Fibroblast of lung (primary cell): Measurements from ENCODE around the gene SULT1C2. TPM values are rescaled to one million over a fixed set of nuclear protein-coding genes. Genes with fewer than 3 reads are reported as not detected.
"Not testable (repeated sequence)": the region's sequence is repeated elsewhere in the genome, so short reads cannot be mapped to it uniquely, and the experiment has no call there.

Source experiments
- DNase-seq, 2 donors: peaks; one replicate each; pipeline versions ENCODE4 v3.0.0 to v3.0.0-alpha.2; 2010; ENCODE audit warnings: low read depth in 2 of 2
- H2AFZ ChIP-seq: 2 replicates; pipeline ENCODE4 v1.5.1; 2012; ENCODE audit warnings: low read length, control low read depth, inconsistent platforms
- H3K27ac ChIP-seq: 2 replicates; pipeline ENCODE4 v1.5.1; 2011; ENCODE audit warnings: low read length, control low read depth; ENCODE audit not compliant: insufficient read depth
- H3K27me3 ChIP-seq: 2 replicates; pipeline ENCODE4 v1.5.1; 2011; ENCODE audit warnings: mild to moderate bottlenecking, low read length; ENCODE audit not compliant: control insufficient read depth, insufficient read depth
- H3K36me3 ChIP-seq: 2 replicates; pipeline ENCODE4 v1.5.1; 2011; ENCODE audit warnings: low read length; ENCODE audit not compliant: control insufficient read depth, insufficient read depth
- H3K4me1 ChIP-seq: 2 replicates; pipeline ENCODE4 v1.5.1; 2011; ENCODE audit warnings: low read length; ENCODE audit not compliant: control insufficient read depth, insufficient read depth; ENCODE audit errors: extremely low read depth
- H3K4me2 ChIP-seq: 2 replicates; pipeline ENCODE4 v1.5.1; 2011; ENCODE audit warnings: low read length, control low read depth; ENCODE audit not compliant: insufficient read depth; ENCODE audit errors: extremely low read depth
- H3K4me3 ChIP-seq, 4 experiments: fragments of 200-600 bp in 1 of 4; sonication (generic) in 1 of 4; replicated peaks in 1 of 4; 2 replicates each; pipeline ENCODE4 v1.5.1; 2011 to 2016; ENCODE audit warnings: low read length in 4 of 4, low read depth in 3 of 4, mild to moderate bottlenecking in 3 of 4, control low read depth in 2 of 4, inconsistent platforms in 1 of 4, mixed read lengths in 1 of 4; ENCODE audit not compliant: insufficient read depth in 1 of 4; ENCODE audit errors: control extremely low read depth in 1 of 4
- H3K79me2 ChIP-seq: 2 replicates; pipeline ENCODE4 v1.5.1; 2012; ENCODE audit warnings: mild to moderate bottlenecking, low read length, inconsistent platforms; ENCODE audit not compliant: control insufficient read depth, insufficient read depth
- H3K9ac ChIP-seq: 2 replicates; pipeline ENCODE4 v1.5.1; 2011; ENCODE audit warnings: mild to moderate bottlenecking, low read length, control low read depth; ENCODE audit not compliant: insufficient read depth
- H3K9me3 ChIP-seq: 2 replicates; pipeline ENCODE4 v1.5.1; 2012; ENCODE audit warnings: low read depth, low read length; ENCODE audit not compliant: control insufficient read depth, insufficient read depth
- H4K20me1 ChIP-seq: 2 replicates; pipeline ENCODE4 v1.5.1; 2011; ENCODE audit warnings: low read length; ENCODE audit not compliant: control insufficient read depth, insufficient read depth; ENCODE audit errors: extremely low read depth
- EZH2 ChIP-seq: IDR thresholded peaks from 2 replicates; pipeline ENCODE4 v1.5.1; 2012; ENCODE audit warnings: low read length, control low read depth, mild to moderate bottlenecking; ENCODE audit errors: missing control alignments
- polyA plus RNA-seq, 2 donors: library from polyadenylated mRNA; depleted of rRNA in 1 of 2; stranded (reverse) in 1 of 2; unstranded in 1 of 2; fragments of >200 nt; gene quantifications; 2 replicates each; pipeline ENCODE4 v1.2.1, GENCODE V29; 2011 to 2012; ENCODE audit warnings: missing spikeins in 1 of 2
- total RNA-seq: library from RNA; depleted of rRNA; stranded (reverse); fragments of >200 nt; gene quantifications from 2 replicates; pipeline ENCODE4 v1.2.1, GENCODE V29; 2014
- TF ChIP-seq, protein P1 (sequence below), 2 donors: IDR thresholded peaks in 1 of 2; conservative IDR thresholded peaks in 1 of 2; 1 replicate in 1 of 2; 2 replicates in 1 of 2; pipeline ENCODE4 v1.5.1; 2011 to 2012; ENCODE audit warnings: low read length in 2 of 2, control low read depth in 1 of 2, inconsistent platforms in 1 of 2, low read depth in 1 of 2, mild to moderate bottlenecking in 1 of 2

Gene SULT1C2
- total and polyA plus RNA-seq, 2 donors (not counting 1 experiment from before 2014, with no cell fraction given): under 0.01 TPM; not detected in 1

- no peak for DNase-seq
- Histone ChIP-seq H4K20me1 (no peaks in the 10 kb centered on the region), H3K9ac (no peak overlapping the region), H3K4me1 (no peaks in the 10 kb centered on the region), H3K79me2 (no peaks in the 10 kb centered on the region), H3K27ac (no peak overlapping the region), H2AFZ (no peak overlapping the region), H3K4me2 (no peak overlapping the region), H3K36me3 (no peaks in the 10 kb centered on the region), H3K27me3 (no peaks in the 10 kb centered on the region), H3K4me3 (no peak overlapping the region), H3K9me3 (no peaks in the 10 kb centered on the region)
- TF ChIP-seq, protein P1, sequence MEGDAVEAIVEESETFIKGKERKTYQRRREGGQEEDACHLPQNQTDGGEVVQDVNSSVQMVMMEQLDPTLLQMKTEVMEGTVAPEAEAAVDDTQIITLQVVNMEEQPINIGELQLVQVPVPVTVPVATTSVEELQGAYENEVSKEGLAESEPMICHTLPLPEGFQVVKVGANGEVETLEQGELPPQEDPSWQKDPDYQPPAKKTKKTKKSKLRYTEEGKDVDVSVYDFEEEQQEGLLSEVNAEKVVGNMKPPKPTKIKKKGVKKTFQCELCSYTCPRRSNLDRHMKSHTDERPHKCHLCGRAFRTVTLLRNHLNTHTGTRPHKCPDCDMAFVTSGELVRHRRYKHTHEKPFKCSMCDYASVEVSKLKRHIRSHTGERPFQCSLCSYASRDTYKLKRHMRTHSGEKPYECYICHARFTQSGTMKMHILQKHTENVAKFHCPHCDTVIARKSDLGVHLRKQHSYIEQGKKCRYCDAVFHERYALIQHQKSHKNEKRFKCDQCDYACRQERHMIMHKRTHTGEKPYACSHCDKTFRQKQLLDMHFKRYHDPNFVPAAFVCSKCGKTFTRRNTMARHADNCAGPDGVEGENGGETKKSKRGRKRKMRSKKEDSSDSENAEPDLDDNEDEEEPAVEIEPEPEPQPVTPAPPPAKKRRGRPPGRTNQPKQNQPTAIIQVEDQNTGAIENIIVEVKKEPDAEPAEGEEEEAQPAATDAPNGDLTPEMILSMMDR (conservative IDR thresholded peaks at IDR 0.05 in 1 of 2, IDR thresholded peaks at IDR 0.05 in 1 of 2; ENCODE audit: low read depth in 1 of 2, low read length in 2 of 2): no peak
- TF ChIP-seq EZH2: no peak
Measured at GRCh38 chr2:108280466-108280865, 8.2 kb upstream of the SULT1C2 start.

- not testable (repeated sequence) for H2AFZ ChIP-seq, H3K9me3 ChIP-seq, H3K4me1 ChIP-seq, H3K4me3 ChIP-seq, H3K27ac ChIP-seq, H3K79me2 ChIP-seq, H4K20me1 ChIP-seq, DNase-seq, H3K9ac ChIP-seq, H3K4me2 ChIP-seq, H3K36me3 ChIP-seq, H3K27me3 ChIP-seq
Measured at GRCh38 chr2:108284566-108284965, 4.1 kb upstream of the SULT1C2 start.

- no peaks in the 10 kb centered on the region for H4K20me1 ChIP-seq
- H3K4me2 ChIP-seq: no peak overlapping the region
- H3K79me2 ChIP-seq: no peaks in the 10 kb centered on the region
- H3K36me3 ChIP-seq: no peaks in the 10 kb centered on the region
- TF ChIP-seq, protein P1 (conservative IDR thresholded peaks at IDR 0.05 in 1 of 2, IDR thresholded peaks at IDR 0.05 in 1 of 2; ENCODE audit: low read depth in 1 of 2, low read length in 2 of 2): no peak
- TF ChIP-seq EZH2: no peak
- no peak overlapping the region for H2AFZ ChIP-seq
- no peak for DNase-seq
- H3K9me3 ChIP-seq: no peaks in the 10 kb centered on the region
- H3K9ac ChIP-seq: no peak overlapping the region
- H3K4me1 ChIP-seq: no peaks in the 10 kb centered on the region
- no peak overlapping the region for H3K4me3 ChIP-seq
- H3K27ac ChIP-seq: no peak overlapping the region
- H3K27me3 ChIP-seq: no peaks in the 10 kb centered on the region
Measured at GRCh38 chr2:108285616-108286015, 3.1 kb upstream of the SULT1C2 start.
